ENCODE measurements around the gene NBAS. TPM values are rescaled to one million over a fixed set of nuclear protein-coding genes. Genes with fewer than 3 reads are reported as not detected.

The NBAS gene
- total and polyA plus RNA-seq, 2 experiments from 2014 or later: 21.2 to 51.8 TPM

DNA sequence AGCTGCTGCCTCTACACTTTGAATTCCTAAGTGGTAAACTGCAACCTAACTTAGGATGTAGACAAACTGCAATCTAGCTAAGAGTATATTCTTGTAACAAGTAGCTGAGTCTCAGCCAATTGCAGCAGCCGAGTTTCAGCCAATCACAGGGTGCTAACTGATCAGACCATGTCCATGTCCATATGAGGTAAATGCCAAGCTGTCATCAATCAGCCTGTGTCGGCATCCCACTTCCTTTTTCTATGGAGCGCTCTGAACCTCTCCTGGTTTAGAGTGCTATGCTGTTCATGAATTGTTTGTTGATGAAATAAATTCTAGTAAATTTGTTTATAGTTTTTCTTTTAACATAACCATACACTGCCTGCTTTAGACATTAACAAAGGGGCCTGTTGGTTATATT lies 408.8 kb downstream of the NBAS start:
- Histone ChIP-seq H3K4me1 (ENCODE audit: insufficient read depth) (no peaks in the 10 kb centered on the region), H2AFZ (no peak overlapping the region), H3K79me2 (ENCODE audit: insufficient read depth) (no peaks in the 10 kb centered on the region), H3K9ac (no peak overlapping the region), H3K27me3 (replicated peaks; ENCODE audit: insufficient read depth) (no peaks in the 10 kb centered on the region), H3K4me3 (no peak overlapping the region), H3K9me2 (ENCODE audit: insufficient read depth) (no peaks in the 10 kb centered on the region), H4K20me1 (ENCODE audit: insufficient read depth) (no peaks in the 10 kb centered on the region), H3K9me3 (ENCODE audit: low read depth) (no peaks in the 10 kb centered on the region), H3K27ac (no peak overlapping the region), H3K4me2 (ENCODE audit: unreplicated experiment) (no peak overlapping the region), H3F3A (ENCODE audit: insufficient read depth) (no peaks in the 10 kb centered on the region), H3K36me3 (ENCODE audit: low read depth) (no peaks in the 10 kb centered on the region)
- TF ChIP-seq EZH2phosphoT487 (IDR thresholded peaks at IDR 0.05; ENCODE audit: insufficient read depth, low read depth) (no peak), EZH2 (IDR thresholded peaks at IDR 0.05; ENCODE audit: insufficient read depth, poor library complexity, severe bottlenecking) (no peak)
- no peak for DNase-seq
- 55 to 59% methylated on average over 3 of the region's 3 CpGs for WGBS, 2 experiments (ENCODE audit: low coverage in 1 of 2, low lambda C conversion rate in 2 of 2, missing lambda C conversion rate in 2 of 2)
- in situ Hi-C loops (cut with MboI): no loop called here

DNA sequence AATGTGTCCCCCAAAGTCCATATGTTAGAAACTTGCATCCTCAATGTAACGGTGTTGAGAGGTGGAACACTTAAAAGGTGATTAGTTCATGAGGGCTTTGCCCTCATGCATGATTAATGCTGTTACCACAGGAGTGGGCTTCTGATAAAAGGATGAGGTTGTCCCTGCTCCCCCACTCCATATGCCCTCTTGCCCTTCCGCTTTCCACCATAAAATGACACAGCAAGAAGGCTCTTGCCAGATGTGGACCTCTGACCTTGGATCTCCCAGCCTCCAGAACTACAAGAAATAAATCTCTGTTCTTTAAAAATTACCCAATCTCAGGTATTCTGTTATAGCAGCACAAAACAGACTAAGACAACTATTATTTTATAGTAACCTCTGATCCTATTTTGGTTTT lies 412.1 kb downstream of the NBAS start:
- 69 to 81% methylated on average over 2 of the region's 2 CpGs for WGBS, 2 experiments (ENCODE audit: low coverage in 1 of 2, low lambda C conversion rate in 2 of 2, missing lambda C conversion rate in 2 of 2)
- in situ Hi-C loops (cut with MboI): no loop called here

DNA sequence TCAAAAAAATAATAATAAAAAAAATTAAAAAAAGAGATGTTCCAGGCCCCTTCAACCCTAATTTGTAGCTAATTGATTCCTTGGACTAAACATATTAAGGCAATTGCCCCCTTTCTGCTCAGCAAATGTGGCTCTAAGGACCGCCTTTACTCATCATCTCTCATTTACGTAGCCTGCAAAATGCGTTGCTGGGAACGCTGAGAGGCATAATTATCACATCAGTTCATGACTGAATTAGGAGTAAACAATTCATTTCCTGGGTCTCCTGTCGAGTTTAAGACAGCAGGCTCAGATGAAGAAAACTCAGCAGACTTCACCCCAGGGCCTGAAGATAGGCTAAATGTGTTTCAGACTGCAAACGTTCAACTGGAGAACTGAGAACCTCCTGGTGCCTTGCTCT lies 413.5 kb downstream of the NBAS start:
- in situ Hi-C loops (cut with MboI): no loop called here

More for the DNA sequence above, 412.1 kb downstream of the NBAS start:
- DNase-seq: no peak
- no peak overlapping the region for H3K27ac ChIP-seq
- TF ChIP-seq EZH2 (IDR thresholded peaks at IDR 0.05; ENCODE audit: insufficient read depth, poor library complexity, severe bottlenecking) (no peak), EZH2phosphoT487 (IDR thresholded peaks at IDR 0.05; ENCODE audit: insufficient read depth, low read depth) (no peak)
- no peak overlapping the region for H2AFZ ChIP-seq
- no peak overlapping the region for H3K4me3 ChIP-seq
- no peaks in the 10 kb centered on the region for H3F3A ChIP-seq (ENCODE audit: insufficient read depth)
- no peak overlapping the region for H3K4me2 ChIP-seq (ENCODE audit: unreplicated experiment)
- no peaks in the 10 kb centered on the region for H4K20me1 ChIP-seq (ENCODE audit: insufficient read depth)
- H3K9me3 ChIP-seq (ENCODE audit: low read depth): no peaks in the 10 kb centered on the region
- no peaks in the 10 kb centered on the region for H3K79me2 ChIP-seq (ENCODE audit: insufficient read depth)
- no peaks in the 10 kb centered on the region for H3K36me3 ChIP-seq (ENCODE audit: low read depth)
- no peaks in the 10 kb centered on the region for H3K27me3 ChIP-seq (replicated peaks; ENCODE audit: insufficient read depth)
- no peaks in the 10 kb centered on the region for H3K9me2 ChIP-seq (ENCODE audit: insufficient read depth)
- H3K4me1 ChIP-seq (ENCODE audit: insufficient read depth): no peaks in the 10 kb centered on the region
- no peak overlapping the region for H3K9ac ChIP-seq

DNA sequence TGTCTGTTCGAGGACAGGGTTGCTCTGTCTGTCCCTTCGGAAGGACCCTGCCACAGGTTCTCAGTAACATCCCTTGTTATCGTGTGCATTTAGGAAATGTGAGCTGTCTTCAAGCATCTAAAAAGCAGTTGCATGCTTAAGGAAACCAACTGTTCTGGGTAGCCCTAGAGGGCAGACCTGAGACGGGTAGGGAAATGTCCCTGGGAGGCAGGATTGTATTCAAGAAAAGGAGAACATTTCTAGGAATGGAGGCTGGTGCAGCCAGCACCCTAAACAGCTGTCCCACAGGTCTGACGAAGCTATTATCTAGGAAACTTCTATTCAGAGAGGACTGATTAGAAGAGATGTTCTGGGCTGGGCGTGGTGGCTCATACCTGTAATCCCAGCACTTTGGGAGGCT lies 414.2 kb downstream of the NBAS start:
- H3K79me2 ChIP-seq (ENCODE audit: insufficient read depth): no peaks in the 10 kb centered on the region
- H3K4me2 ChIP-seq (ENCODE audit: unreplicated experiment): no peak overlapping the region
- in situ Hi-C loops (cut with MboI): no loop called here
- no peaks in the 10 kb centered on the region for H3F3A ChIP-seq (ENCODE audit: insufficient read depth)
- no peak overlapping the region for H3K9ac ChIP-seq
- H2AFZ ChIP-seq: no peak overlapping the region
- H3K9me2 ChIP-seq (ENCODE audit: insufficient read depth): no peaks in the 10 kb centered on the region
- H3K36me3 ChIP-seq (ENCODE audit: low read depth): no peaks in the 10 kb centered on the region
- H3K27ac ChIP-seq: no peak overlapping the region
- no peaks in the 10 kb centered on the region for H3K27me3 ChIP-seq (replicated peaks; ENCODE audit: insufficient read depth)
- no peaks in the 10 kb centered on the region for H4K20me1 ChIP-seq (ENCODE audit: insufficient read depth)
- no peak for DNase-seq
- WGBS, 2 experiments (ENCODE audit: low coverage in 1 of 2, low lambda C conversion rate in 2 of 2, missing lambda C conversion rate in 2 of 2): 61 to 70% methylated on average over 6 of the region's 6 CpGs
- no peak for TF ChIP-seq EZH2phosphoT487 (IDR thresholded peaks at IDR 0.05; ENCODE audit: insufficient read depth, low read depth)
- no peaks in the 10 kb centered on the region for H3K9me3 ChIP-seq (ENCODE audit: low read depth)
- no peaks in the 10 kb centered on the region for H3K4me1 ChIP-seq (ENCODE audit: insufficient read depth)
- no peak overlapping the region for H3K4me3 ChIP-seq

More for the DNA sequence above, 413.5 kb downstream of the NBAS start:
- H2AFZ ChIP-seq: no peak overlapping the region
- H3F3A ChIP-seq (ENCODE audit: insufficient read depth): no peaks in the 10 kb centered on the region
- no peak for DNase-seq
- no peak for TF ChIP-seq EZH2 (IDR thresholded peaks at IDR 0.05; ENCODE audit: insufficient read depth, poor library complexity, severe bottlenecking)
- no peak for TF ChIP-seq EZH2phosphoT487 (IDR thresholded peaks at IDR 0.05; ENCODE audit: insufficient read depth, low read depth)
- H3K9me3 ChIP-seq (ENCODE audit: low read depth): no peaks in the 10 kb centered on the region
- H3K9me2 ChIP-seq (ENCODE audit: insufficient read depth): no peaks in the 10 kb centered on the region
- H3K4me3 ChIP-seq: no peak overlapping the region
- no peak overlapping the region for H3K27ac ChIP-seq
- no peaks in the 10 kb centered on the region for H3K4me1 ChIP-seq (ENCODE audit: insufficient read depth)
- H3K27me3 ChIP-seq (replicated peaks; ENCODE audit: insufficient read depth): no peaks in the 10 kb centered on the region
- H3K9ac ChIP-seq: no peak overlapping the region
- no peak overlapping the region for H3K4me2 ChIP-seq (ENCODE audit: unreplicated experiment)
- H3K79me2 ChIP-seq (ENCODE audit: insufficient read depth): no peaks in the 10 kb centered on the region
- H3K36me3 ChIP-seq (ENCODE audit: low read depth): no peaks in the 10 kb centered on the region
- 66 to 70% methylated on average over 6 of the region's 6 CpGs for WGBS, 2 experiments (ENCODE audit: low coverage in 1 of 2, low lambda C conversion rate in 2 of 2, missing lambda C conversion rate in 2 of 2)
- H4K20me1 ChIP-seq (ENCODE audit: insufficient read depth): no peaks in the 10 kb centered on the region

DNA sequence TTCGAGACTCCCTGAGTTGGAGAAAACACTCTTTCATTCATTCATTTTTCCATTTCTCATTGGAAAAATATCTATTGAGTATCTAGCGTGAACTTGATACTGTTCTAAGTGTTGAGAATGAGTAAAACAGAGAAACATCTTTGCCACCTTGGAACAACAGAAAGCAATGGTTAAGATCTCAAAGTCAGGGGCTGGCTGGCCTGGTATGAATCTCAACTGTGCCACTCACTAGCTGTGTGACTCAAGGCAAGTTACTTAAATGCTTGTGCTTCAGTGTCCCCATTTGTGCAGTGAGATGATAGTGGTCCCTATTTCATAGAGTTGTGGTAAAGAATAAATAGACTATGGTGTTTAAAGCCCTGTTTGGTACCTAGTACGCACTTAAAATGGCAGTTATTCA lies 415.2 kb downstream of the NBAS start:
- Histone ChIP-seq H3K4me3 (no peak overlapping the region), H3K9ac (no peak overlapping the region), H3F3A (ENCODE audit: insufficient read depth) (no peaks in the 10 kb centered on the region), H2AFZ (no peak overlapping the region), H3K4me2 (ENCODE audit: unreplicated experiment) (no peak overlapping the region), H3K36me3 (ENCODE audit: low read depth) (no peaks in the 10 kb centered on the region), H3K27ac (no peak overlapping the region), H3K27me3 (replicated peaks; ENCODE audit: insufficient read depth) (no peaks in the 10 kb centered on the region), H4K20me1 (ENCODE audit: insufficient read depth) (no peaks in the 10 kb centered on the region), H3K9me2 (ENCODE audit: insufficient read depth) (no peaks in the 10 kb centered on the region), H3K9me3 (ENCODE audit: low read depth) (no peaks in the 10 kb centered on the region), H3K4me1 (ENCODE audit: insufficient read depth) (no peaks in the 10 kb centered on the region), H3K79me2 (ENCODE audit: insufficient read depth) (no peaks in the 10 kb centered on the region)
- WGBS, 2 experiments (ENCODE audit: low coverage in 1 of 2, low lambda C conversion rate in 2 of 2, missing lambda C conversion rate in 2 of 2): 48 to 56% methylated on average over 3 of the region's 3 CpGs
- in situ Hi-C loops (cut with MboI): no loop called here
- no peak for DNase-seq
- TF ChIP-seq EZH2phosphoT487 (IDR thresholded peaks at IDR 0.05; ENCODE audit: insufficient read depth, low read depth): no peak

Data from GM23248 (cell line).